GM19452 (cell line): ENCODE data around the gene GRAP2.
"Not testable (repeated sequence)": the region's sequence is repeated elsewhere in the genome, so short reads cannot be mapped to it uniquely, and the experiment has no call there.

Source experiments
- ATAC-seq: cut with Tn5 transposase; IDR thresholded peaks from one replicate; pipeline ENCODE4 v1.9.1; 2021; ENCODE audit not compliant: unreplicated experiment

The GRAP2 gene

DNA sequence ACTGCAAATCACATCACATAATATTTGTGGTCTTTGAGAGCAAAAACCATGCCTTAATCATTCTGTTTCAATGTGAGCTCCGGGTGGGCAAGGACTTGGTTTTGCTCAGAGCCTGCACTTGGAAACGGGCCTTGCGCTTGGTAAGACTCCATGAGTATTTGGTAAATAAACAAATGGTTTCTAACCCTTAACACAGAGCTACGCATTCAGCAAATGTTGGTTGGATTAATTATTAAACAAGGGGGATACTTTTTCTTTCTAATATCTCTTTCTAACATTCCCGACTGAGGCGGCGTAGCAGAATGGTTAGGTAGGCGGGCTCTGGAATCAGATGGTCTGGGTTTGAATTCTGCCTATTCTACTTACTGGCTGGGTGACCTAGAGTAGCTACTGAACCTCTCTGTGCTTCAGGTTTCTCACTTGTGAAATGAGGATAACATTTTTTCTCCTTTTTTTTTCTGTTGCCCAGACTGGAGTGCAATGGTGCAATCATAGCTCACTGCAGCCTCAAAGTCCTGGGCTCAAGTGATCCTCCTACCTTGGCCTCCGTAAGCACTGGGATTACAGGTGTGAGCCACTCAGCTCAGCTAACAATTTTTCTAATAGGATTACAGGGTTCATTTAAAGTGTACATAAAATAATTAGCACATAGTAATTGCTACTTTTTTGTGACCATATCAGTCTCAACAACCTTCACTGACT, 90.4 kb downstream of the GRAP2 start:
- no peak for ATAC-seq

DNA sequence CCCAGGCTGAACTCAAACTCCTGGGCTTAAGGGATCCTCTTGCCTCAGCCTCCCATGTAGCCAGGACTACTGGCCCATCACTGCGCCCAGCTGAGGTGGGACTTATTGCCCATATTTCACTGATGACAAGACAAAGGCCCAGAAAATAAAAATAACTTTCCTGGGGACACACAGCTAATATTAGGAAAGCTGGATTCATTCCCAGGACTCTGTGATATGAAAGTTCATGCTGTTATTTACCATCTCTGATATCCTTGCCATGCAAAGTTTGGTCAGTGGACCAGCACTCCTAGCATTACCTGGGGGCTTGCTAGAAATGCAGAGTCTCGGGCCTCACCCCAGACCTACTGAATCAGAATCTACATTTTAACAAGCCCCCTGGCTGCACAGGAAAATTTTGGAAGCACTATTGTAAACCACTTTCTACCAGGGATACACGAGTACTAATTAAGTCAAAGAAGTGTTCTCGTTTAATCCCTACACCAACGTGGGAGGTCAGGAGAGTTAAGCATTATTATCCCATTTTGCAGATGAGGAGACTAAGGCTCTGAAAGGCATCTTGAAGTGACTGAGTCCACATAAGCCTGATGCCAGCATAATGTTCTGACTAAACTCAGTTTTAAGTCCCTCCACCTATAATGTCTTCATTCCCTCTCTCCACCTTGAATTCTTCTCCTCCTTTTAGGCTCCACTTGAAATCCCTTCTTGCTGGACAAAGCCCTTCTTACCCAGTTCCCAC, 91.4 kb downstream of the GRAP2 start:
- no peak for ATAC-seq

DNA sequence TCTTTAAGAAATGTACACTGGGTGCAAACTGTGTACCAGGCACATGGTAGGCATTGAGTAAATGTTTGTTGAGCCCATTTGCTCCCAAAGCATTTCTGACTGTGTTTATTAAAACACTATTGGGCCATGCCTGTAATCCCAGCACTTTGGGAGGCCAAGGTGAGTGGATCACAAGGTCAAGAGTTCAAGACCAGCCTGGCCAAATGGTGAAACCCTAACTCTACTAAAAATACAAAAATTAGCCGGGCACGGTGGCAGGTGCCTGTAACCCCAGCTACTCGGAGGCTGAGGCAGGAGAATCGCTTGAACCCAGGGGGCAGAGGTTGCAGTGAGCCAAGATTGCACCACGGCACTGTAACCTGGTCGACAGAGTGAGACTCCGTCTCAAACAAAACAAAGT, 92.0 kb downstream of the GRAP2 start:
- not testable (repeated sequence) for ATAC-seq

DNA sequence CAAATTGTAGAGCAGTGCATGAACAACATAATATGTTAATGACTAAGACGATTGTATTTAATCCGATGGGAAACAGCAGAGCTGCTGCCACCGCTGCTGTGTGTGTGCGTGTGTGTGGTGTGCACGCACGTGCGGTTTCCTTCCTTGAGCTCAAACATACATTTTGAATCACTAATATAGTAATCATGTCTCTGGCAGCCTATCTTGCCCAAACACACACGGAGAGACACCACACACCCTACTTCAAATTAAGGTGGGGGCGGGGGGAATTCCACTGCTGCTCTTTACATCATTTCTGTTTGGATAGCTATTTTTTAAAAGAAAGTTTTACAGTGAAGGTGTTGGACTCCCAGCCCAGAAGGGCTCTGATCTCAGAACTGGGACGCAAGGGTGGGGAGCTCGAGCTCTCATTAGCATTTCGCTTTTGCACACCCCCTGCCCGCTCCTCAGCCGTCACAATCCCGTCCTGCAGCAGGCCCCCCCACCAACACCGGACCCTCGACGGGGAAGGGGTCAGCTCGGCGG, 93.2 kb downstream of the GRAP2 start:
- no peak for ATAC-seq

DNA sequence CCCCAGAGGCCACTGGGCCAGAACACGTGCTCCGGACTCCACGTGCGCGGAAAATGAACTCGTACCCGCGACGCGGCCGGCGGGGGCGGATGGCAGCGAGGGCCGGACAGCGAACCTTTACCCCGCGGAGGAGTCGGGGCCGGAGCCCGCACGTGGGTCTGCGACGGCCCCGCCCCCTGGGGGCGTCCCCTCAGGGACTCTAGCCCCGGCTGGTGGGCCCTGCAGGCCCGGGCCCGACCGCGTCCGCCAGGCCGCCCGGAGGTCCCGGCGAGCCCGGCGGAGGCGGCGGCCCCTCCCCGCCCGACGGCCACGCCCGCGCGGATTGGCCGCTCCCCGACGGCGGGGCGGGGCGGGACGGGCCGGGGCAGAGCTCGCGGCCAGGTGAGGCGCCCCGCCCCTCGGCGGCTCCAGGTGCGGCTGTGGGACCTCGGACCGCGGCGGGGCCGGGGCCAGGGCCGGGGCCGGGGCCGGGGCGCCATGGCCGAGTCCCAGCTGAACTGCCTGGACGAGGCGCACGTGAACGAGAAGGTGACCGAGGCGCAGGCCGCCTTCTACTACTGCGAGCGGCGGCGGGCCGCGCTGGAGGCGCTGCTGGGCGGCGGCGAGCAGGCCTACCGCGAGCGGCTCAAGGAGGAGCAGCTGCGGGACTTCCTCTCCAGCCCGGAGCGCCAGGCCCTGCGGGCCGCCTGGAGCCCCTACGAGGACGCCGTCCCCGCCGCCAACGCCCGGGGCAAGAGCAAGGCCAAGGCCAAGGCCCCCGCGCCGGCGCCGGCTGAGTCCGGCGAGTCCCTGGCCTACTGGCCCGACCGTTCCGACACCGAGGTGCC, 93.9 kb downstream of the GRAP2 start, which contains the start of gene FAM83F:
FAM83F (plus strand) TSS at position 389 of the 827 bp plus-strand sequence; CDS start at position 478, 89 bp downstream.
- ATAC-seq = no peak

DNA sequence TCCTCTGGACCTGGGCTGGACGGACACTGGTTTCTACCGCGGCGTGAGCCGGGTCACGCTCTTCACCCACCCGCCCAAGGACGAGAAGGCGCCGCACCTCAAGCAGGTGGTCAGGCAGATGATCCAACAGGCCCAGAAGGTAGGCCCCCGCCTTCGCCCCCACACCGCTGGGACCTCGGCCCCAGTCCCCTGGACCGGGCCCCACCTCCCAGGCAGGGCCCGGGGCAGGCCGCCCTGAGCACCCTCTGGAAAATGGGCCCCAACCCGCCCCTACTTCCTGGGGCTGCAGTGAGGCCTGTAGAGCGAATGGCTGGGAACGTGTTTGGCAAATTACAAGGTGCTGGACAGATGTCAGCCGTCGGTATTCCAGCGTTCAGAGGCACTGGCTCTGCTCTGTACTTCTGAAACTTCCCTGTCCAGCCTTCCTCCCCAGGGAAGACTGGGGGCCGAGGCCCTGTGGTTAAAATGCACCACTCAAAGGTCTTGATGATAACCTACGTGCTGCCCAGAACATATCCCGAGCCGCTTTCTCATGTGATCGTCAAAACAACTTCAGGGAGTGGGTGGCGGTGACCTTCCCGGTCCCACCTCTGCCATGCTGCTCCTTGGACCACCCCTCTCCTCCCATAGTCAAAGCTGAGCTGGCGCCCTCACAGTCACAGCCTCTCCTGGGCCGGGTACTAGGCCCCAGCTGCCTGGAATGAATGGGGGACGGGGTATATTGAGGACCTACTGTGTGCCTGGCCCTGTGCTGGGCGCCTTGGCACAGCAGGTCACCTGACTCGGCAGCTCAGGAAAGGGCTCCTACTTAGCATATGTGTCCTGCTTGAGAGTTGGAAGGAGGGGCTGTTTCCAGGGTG, 94.7 kb downstream of the GRAP2 start:
- ATAC-seq = no peak

DNA sequence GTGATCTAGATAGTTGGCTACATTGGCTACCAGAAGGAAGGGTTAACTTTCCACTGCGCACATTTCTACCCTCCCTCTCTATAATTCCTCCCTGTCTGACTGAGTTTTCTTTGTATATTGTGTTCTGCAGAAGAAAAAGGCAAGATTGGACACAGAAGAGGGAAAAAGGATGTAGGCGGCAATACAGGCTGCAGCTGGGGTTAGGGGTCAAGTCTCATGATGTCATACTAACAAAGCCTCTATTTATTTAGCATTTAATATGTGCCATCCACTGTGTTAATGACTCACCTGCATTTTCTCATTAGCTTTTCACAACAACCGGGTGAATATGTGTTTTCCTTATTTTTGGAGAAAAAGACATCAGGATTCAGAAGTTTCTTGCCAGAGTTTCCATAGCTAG, 95.8 kb downstream of the GRAP2 start:
- no peak for ATAC-seq

DNA sequence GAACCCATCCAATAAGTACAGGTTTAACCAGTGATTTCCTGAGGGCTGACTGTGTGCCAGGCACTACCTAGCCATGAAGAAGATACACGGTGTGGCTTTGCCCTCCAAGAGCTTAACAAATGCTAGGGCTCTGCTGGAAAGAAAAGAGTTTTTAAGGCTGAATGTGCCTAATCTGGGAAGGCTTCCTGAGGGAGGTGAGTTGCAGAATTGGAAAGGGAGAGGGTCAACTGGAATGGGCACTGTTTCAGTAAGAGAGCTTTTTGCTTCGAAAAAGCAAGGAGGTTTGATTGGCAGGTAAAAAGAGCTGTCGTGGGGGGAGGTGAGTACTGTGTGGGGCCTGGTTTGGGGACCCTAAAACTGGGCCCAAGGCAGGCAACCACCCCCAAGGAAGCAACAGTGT, 96.5 kb downstream of the GRAP2 start:
- ATAC-seq = no peak

DNA sequence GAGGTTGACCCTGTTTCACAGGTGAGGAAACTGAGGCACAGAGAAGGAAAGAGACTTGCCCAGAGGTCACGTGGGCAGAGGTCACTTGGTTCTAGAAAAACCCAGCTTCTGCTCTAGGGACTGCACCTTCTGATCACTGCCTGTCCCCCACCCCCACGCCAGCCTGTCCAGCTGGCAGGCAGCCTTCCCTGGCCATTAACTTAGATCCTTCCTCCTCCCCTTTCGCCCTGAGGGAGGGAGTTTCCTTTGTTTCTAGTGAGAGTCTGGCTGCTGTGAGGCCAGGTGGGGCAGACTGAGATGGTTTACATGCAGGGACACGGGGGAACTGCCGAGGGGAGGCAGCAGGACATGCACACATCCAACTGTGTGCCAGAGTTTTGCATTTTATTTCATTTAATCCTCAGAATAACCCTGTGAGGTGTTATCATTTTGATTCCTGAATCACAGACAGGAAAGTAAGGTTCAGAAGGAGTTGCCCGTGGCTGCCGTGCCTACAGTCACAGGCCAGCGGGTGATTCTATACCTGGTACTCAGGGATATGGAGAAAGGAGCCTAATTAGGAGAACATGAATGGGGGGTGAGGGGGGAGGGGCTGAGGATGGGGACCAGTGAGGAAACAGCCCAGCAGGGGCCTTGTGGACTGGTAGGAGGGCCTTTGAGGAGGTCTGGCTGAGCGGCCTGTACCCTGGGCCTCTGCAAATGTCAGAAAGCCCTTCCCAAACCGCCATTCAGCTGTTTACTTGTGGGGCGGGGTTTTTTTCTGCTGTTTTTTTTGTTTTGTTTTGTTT, 97.2 kb downstream of the GRAP2 start:
- ATAC-seq = no peak

DNA sequence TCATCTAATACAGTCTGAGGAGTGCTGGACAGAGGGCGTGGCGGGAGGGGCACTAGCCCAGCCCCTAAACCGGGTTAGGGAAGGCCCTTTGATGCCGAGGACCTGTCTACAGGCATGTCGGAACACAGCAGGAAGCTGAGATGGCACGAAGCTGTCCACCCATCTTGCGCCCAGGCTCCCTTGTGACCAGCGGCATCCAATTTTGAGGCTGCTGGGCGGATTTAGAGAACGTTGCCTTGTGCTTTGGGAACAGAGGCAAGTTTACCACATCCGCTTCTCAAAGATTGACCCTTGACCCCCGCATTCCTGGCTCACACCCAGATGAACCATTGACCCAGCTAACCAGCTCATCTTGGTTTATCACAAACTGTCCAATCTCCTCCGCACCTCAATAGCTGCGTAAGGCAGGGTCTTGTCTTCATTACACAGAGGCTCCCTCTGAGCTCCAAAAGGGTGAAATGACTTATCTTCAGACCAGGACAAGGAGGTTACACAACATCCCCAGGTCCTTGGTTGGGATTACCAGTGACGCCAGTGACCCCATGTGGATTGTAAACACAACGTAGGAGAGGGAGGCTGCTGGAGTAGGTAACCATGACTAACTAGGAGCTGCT, 98.4 kb downstream of the GRAP2 start:
- no peak for ATAC-seq

DNA sequence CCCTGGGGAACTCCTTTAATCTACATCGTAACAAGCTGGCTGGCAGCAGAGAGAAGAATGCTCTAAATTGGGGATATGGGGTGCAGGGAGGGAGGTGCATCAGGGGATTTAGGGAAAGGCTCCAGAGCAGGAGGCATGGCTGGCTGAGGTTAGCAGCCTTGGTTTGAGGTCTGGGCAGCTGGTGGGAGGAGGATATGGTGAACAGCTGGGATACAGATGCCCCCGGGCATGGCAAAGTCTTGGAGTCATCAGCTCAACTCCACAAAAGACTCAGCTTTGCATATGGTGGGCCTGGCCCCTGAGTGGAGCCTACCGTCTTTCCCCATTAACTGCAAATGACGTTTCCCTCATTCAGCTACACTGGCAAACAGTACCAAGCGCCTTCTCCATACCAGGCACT, 99.3 kb downstream of the GRAP2 start:
- ATAC-seq = no peak

DNA sequence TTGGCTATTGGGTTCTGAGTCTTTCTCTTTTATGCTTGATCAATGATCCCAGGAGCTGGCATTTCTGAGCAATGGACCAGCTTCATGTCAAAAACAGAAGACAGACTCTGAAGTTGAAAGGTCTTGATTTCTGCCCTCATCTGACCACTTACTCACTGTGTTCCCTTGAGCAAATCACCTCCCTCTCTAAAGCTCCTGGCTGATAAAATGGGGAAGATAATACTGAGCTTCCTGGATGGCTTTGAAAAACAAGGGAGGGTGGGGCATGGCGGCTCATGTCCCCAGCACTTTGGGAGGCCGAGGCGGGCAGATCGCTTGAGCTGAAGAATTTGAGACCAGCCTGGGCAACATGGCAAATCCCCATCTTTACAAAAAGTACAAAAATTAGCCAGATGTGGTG, 100.2 kb downstream of the GRAP2 start:
- no peak for ATAC-seq

DNA sequence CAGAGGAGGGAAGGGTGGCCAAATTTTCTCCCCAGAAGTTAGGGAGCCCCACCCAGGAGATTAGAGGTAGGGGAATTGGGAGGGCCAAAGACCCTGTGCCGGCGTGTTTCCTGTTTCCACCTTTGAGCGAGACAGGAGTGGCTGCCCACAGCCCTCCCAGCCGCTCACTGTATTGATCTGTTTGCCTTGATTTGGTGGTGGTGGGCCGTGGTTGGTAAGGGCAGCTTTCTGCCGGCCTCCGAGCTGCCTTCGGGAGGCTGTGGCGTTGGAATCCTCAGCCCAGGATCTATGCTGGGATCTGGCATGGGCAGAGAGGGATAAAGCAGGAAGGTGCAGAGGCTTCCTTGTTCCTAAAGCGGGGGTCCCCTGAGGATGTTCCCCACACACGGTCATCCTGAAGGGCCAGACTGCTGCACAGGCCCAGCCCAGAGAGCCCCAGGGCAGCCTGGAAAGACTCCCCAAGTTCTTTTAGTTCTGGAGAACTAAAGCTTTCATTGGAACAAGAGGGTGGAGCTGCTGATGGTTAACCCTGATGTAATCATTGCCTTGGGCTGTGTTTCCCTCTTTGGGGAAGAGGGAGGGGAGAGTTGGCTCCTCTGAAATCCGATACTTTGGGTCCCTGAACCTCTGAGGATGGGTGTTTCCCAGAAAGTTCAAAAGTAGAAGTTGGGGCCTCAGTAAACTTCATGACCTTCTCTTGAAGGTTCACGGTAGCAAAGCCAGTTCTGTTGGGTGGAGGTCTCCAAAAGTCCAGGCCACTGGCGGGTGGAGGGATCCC, 101.1 kb downstream of the GRAP2 start:
- no peak for ATAC-seq

DNA sequence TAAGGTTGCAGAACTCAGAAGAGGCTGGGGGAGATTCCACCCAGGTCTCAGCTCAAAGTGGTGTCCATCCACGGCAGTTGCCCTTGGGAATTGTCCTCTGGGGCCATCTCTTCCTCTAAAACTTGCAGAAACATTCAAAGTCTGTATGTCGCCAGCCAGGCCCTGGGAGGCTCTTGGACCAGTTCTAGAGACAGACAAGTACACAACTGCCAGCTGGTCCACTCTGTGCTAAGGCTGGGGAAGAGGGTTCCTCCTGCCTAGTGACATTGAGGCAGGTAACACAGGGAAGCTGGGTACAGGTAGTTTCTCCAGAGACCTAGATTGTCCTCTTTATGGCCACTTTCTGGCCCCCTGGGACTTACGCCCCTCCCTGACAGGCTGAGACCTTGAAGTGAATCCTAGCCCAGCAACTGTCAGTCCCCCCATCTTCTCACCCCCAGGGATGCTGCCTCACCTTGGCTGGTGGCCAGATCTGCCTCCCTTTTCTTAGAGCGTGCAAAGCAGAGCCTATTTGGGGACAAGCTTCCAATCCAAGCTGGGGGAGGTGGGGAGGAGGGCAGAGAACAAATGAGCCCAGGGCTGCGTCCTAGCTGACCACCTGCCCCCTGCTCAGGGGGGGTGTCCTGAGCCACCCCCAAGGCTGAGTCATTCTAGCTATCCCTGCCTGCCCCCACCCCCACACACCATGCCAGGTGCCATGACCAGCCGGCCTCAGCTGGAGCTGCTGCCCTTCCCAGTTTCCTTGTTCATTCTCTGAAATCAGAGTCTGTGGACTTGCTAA, 102.2 kb downstream of the GRAP2 start:
- no peak for ATAC-seq

DNA sequence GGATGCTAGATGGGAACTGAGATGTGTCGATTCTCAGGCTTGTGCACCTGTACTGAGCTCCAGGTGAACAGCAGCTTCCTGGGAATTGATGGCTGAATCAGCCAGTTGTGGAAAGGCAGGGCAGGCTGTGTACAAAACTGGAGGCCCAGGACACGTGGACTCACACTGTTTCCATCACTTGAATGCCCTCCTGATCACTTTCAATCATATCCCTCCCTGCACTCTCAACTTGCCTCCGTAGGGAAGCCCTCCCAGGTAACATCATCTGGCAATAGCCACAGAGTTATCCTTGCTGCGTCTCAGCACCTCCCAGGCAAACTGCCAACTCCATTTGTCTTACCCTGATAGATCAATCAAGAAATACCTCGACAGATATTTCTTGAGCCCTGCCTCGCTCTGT, 104.0 kb downstream of the GRAP2 start:
- no peak for ATAC-seq

DNA sequence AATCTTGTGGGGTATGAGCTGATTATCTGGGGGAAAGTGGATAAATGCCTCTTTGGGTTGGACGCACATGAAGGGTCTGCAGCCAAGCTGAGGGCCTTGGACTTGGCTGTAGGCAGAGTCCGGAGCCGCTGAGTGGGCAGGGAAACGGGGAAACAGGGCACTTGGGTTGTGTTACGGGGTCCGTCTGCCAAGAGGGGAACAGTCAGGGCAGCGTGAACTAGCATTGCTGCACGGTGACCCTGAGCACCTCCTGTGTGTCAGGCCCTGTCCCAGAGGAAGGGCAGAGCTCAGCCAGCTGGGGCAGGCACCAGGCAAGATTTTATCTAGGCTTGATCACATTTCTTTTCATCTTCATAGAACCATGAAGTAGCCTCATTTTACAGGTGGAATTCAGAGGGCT, 105.8 kb downstream of the GRAP2 start:
- no peak for ATAC-seq

DNA sequence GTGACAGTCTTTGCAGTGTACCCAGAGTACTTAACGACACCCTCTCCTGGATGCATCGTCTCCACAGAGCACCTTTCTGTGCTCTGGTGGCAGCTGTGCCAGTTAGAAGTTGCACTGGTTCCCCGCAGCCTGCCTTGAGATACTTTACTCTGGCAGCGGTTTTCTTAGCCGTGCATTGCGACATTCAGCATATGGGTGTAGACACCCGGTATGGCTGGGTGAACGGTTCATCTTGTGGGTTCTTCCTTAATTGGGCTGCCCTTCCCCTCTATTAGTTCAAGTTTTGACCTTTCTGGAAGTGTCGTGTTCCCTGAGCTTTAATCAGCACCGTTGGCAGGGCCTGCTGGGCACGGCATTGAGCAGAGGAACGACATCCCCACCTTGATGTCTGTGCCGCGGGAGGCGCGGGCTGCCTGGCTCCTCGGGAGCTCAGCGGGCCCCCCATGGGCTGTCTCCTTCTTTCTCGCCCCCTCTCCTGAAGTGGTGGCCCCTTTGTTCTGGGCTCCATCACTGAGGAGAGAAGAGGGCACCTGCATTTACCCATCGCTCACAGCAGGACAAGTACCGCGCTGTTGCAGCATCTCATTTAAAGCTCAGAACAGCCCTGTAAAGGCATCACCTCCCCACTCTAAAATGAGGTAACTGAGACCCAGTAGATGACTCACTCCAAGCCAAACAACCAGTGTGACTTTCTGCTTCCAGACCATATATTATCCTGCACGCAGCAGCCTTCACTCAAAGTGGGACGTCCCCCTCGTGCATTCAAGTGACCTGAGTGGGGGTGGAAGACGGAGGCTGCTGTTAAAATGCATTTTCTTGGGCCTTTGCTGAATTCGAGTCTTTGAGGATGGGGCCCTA, 107.2 kb downstream of the GRAP2 start:
- ATAC-seq = no peak
